B cell (primary cell): ENCODE data around the gene TRIO. TPM values are rescaled to one million over a fixed set of nuclear protein-coding genes. Genes with fewer than 3 reads are reported as not detected.

Experiments
- ATAC-seq: fragments of 200-7000 bp; cut with Tn5 transposase; one replicate; pipeline ENCODE4 v1.10.0; 2021; ENCODE audit warnings: low read depth, mild to moderate bottlenecking, moderate number of reproducible peaks, moderate library complexity
- CTCF ChIA-PET: fragments of 350-600 bp; sonication (Branson Sonifier 250); formaldehyde crosslinking; loops from one replicate; lab custom pipeline; 2021; ENCODE audit warnings: antibody characterized with exemption, inconsistent platforms; lab: Charles Lee
- POLR2A ChIA-PET: fragments of 350-600 bp; sonication (Branson Sonifier 250); formaldehyde crosslinking; loops from one replicate; lab custom pipeline; 2021; ENCODE audit warnings: antibody characterized with exemption; lab: Charles Lee
- DNase-seq: peaks from one replicate; pipeline ENCODE4 v3.0.0; 2013
- H2AFZ ChIP-seq: 2 replicates; pipeline ENCODE4 v1.6.1; 2012; ENCODE audit warnings: mild to moderate bottlenecking, low read depth, low read length; ENCODE audit not compliant: insufficient read depth, poor library complexity, severe bottlenecking
- H3K27ac ChIP-seq, 2 donors: 1 replicate in 1 of 2; 2 replicates in 1 of 2; pipeline ENCODE4 v1.5.1; 2012 to 2013; ENCODE audit warnings: low read length in 2 of 2, mild to moderate bottlenecking in 2 of 2, moderate library complexity in 1 of 2
- H3K27me3 ChIP-seq, 4 experiments: fragments of 200-600 bp in 1 of 4; sonication (generic) in 1 of 4; replicated peaks in 1 of 4; 1 replicate in 2 of 4; 2 replicates in 2 of 4; pipeline versions ENCODE4 v1.6.1 to v1.7.0; 2013 to 2016; ENCODE audit warnings: low read length in 3 of 4, mild to moderate bottlenecking in 2 of 4, mixed read lengths in 1 of 4, moderate library complexity in 1 of 4; ENCODE audit not compliant: insufficient read depth in 4 of 4, control insufficient read depth in 3 of 4; ENCODE audit errors: control extremely low read depth in 1 of 4
- H3K36me3 ChIP-seq, 2 experiments: replicated peaks in 1 of 2; 1 replicate in 1 of 2; 2 replicates in 1 of 2; pipeline versions ENCODE4 v1.6.1 to v1.7.1; 2013; ENCODE audit warnings: low read length in 1 of 2; ENCODE audit not compliant: insufficient read depth in 2 of 2, control insufficient read depth in 1 of 2; ENCODE audit errors: control extremely low read depth in 1 of 2, extremely low read depth in 1 of 2
- H3K4me1 ChIP-seq, 2 donors: fragments of 200-600 bp in 1 of 2; sonication (generic) in 1 of 2; 1 replicate in 1 of 2; 2 replicates in 1 of 2; pipeline versions ENCODE4 v1.5.1 to v1.6.1; 2013 to 2017; ENCODE audit warnings: low read length in 2 of 2; ENCODE audit not compliant: control insufficient read depth in 2 of 2, insufficient read depth in 2 of 2
- H3K4me2 ChIP-seq: replicated peaks from 2 replicates; pipeline ENCODE3; 2012; ENCODE audit warnings: mild to moderate bottlenecking, low read depth, low read length; ENCODE audit not compliant: poor library complexity, severe bottlenecking
- H3K4me3 ChIP-seq, 5 experiments: fragments of 200-600 bp in 1 of 5; sonication (generic) in 1 of 5; 1 replicate in 3 of 5; 2 replicates in 2 of 5; pipeline versions ENCODE4 v1.5.1 to v1.7.0; 2011 to 2016; ENCODE audit warnings: low read length in 4 of 5, mild to moderate bottlenecking in 4 of 5, low read depth in 2 of 5, control low read depth in 1 of 5, moderate library complexity in 1 of 5; ENCODE audit not compliant: insufficient read depth in 1 of 5; ENCODE audit errors: control extremely low read depth in 1 of 5, extremely low read depth in 1 of 5
- H3K79me2 ChIP-seq: fragments of 200-600 bp; sonication (generic); one replicate; pipeline ENCODE4 v1.6.0; 2016; ENCODE audit warnings: low read length; ENCODE audit not compliant: control insufficient read depth, insufficient read depth
- H3K9ac ChIP-seq: fragments of 200-600 bp; sonication (generic); 2 replicates; pipeline ENCODE4 v1.6.1; 2017; ENCODE audit warnings: mild to moderate bottlenecking, low read length, moderate library complexity
- H3K9me3 ChIP-seq, 3 donors: one replicate each; pipeline versions ENCODE4 v1.6.1 to v1.7.1; 2013; ENCODE audit warnings: low read length in 2 of 3; ENCODE audit not compliant: control insufficient read depth in 2 of 3, insufficient read depth in 1 of 3; ENCODE audit errors: control extremely low read depth in 1 of 3
- H4K20me1 ChIP-seq: 2 replicates; pipeline ENCODE4 v1.6.0; 2012; ENCODE audit warnings: mild to moderate bottlenecking, low read length; ENCODE audit not compliant: insufficient read depth, control insufficient read depth, poor library complexity, severe bottlenecking
- H3K27ac Mint-ChIP-seq: one replicate; pipeline ENCODE4 v1.8.0; 2021; ENCODE audit warnings: mixed read lengths
- H3K27me3 Mint-ChIP-seq: one replicate; pipeline ENCODE4 v1.8.0; 2021; ENCODE audit warnings: mixed read lengths
- H3K4me1 Mint-ChIP-seq: one replicate; pipeline ENCODE4 v1.8.0; 2021; ENCODE audit warnings: mixed read lengths
- H3K4me3 Mint-ChIP-seq: one replicate; pipeline ENCODE4 v1.8.0; 2021; ENCODE audit warnings: mixed read lengths
- H3K9me3 Mint-ChIP-seq: one replicate; pipeline ENCODE4 v1.8.0; 2022; ENCODE audit warnings: mixed read lengths; ENCODE audit not compliant: insufficient read depth
- CTCF ChIP-seq: fragments of 200-600 bp; IDR thresholded peaks from one replicate; pipeline ENCODE4 v1.8.0; 2022; ENCODE audit warnings: antibody characterized with exemption, mild to moderate bottlenecking
- EZH2 ChIP-seq: IDR thresholded peaks from 2 replicates; pipeline ENCODE4 v1.6.1; 2012; ENCODE audit warnings: borderline replicate concordance, low read depth, mild to moderate bottlenecking, moderate library complexity, low read length; ENCODE audit not compliant: insufficient read depth, poor library complexity, severe bottlenecking
- WGBS: methylation state at CpG from one replicate; pipeline ENCODE4 v1.1.5; 2013; ENCODE audit warnings: missing lambda C conversion rate; ENCODE audit not compliant: insufficient coverage; 5-methylcytosine and 5-hydroxymethylcytosine counted together
- intact Hi-C: fragments of 100-400 bp; cut with micrococcal nuclease; formaldehyde crosslinking; loops from one replicate; pipeline ENCODE4 v1.10.0; 2022
- polyA plus RNA-seq: library from polyadenylated mRNA; depleted of rRNA; stranded (reverse); fragments of >200 nt; gene quantifications from 2 replicates; pipeline ENCODE4 v1.2.3, GENCODE V29; 2012
- total RNA-seq, 2 donors: library from RNA; stranded (reverse); fragments of 120-200 nt in 1 of 2; gene quantifications; 1 replicate in 1 of 2; 2 replicates in 1 of 2; pipeline versions ENCODE4 v1.2.3 to v1.2.4, GENCODE V29; 2013 to 2022

TRIO gene
- total and polyA plus RNA-seq, 2 donors (not counting 1 experiment from before 2014, with no cell fraction given): 90.5 to 479 TPM

- Histone ChIP-seq H3K36me3 (peaks cover 2 to 54% of the 10 kb centered on the region in 2 experiments), H3K79me2 (peaks cover 64% of the 10 kb centered on the region), H3K4me3 (no peak overlapping the region), H3K9me3 (no peaks in the 10 kb centered on the region), H3K9ac (no peak overlapping the region), H4K20me1 (peaks cover 18% of the 10 kb centered on the region), H3K4me2 (no peak overlapping the region), H2AFZ (no peak overlapping the region), H3K4me1 (peaks cover 33 to 38% of the 10 kb centered on the region in 2 donors), H3K27ac (no peak overlapping the region), H3K27me3 (no peaks in the 10 kb centered on the region)
- no peak overlapping the region for H3K27ac Mint-ChIP-seq
- intact Hi-C loops: no loop called here
- no peak overlapping the region for H3K4me3 Mint-ChIP-seq
- H3K4me1 Mint-ChIP-seq: peaks cover 49% of the 10 kb centered on the region
- H3K27me3 Mint-ChIP-seq: no peaks in the 10 kb centered on the region
- POLR2A ChIA-PET: no interaction called here
- WGBS: over 99% methylated on average over 9 of the region's 11 CpGs
- no peak for DNase-seq
- H3K9me3 Mint-ChIP-seq: no peaks in the 10 kb centered on the region
- TF ChIP-seq EZH2 (no peak), CTCF (no peak)
- CTCF ChIA-PET: interaction anchor here (0.9 to 7.0 kb wide), 3 partner anchors 12 to 308 kb away, joined by 3 to 36 read pairs (median 3); no protein-coding TSS in a partner anchor
- no peak for ATAC-seq
Observed at GRCh38 chr5:14339468-14339867, 196.3 kb downstream of the TRIO start.

GRCh38 chr5:14341571-14342230 lies 198.6 kb downstream of the TRIO start:
- TF ChIP-seq CTCF (no peak), EZH2 (no peak)
- Mint-ChIP-seq H3K4me1 (peaks cover 46% of the 10 kb centered on the region), H3K4me3 (peak overlapping the region; percentile 70), H3K9me3 (no peaks in the 10 kb centered on the region), H3K27me3 (no peaks in the 10 kb centered on the region), H3K27ac (peak overlapping the region; percentile 82)
- 69% methylated on average over 3 of the region's 4 CpGs for WGBS
- H3K4me3 ChIP-seq: peak overlapping the region in 3 of 5 experiments; percentile 2 to 31 (median 3)
- H3K27me3 ChIP-seq: no peaks in the 10 kb centered on the region
- H4K20me1 ChIP-seq: peaks cover 6% of the 10 kb centered on the region
- no peak overlapping the region for H2AFZ ChIP-seq
- ChIA-PET POLR2A (no interaction called here), CTCF (interaction anchor here (1.8 kb wide), 1 partner anchor 10 kb away, joined by 16 read pairs; no protein-coding TSS in a partner anchor)
- no peaks in the 10 kb centered on the region for H3K9me3 ChIP-seq
- peak overlapping the region; percentile 39 for H3K9ac ChIP-seq
- H3K36me3 ChIP-seq: peaks cover 2 to 39% of the 10 kb centered on the region in 2 experiments
- H3K79me2 ChIP-seq: peaks cover 45% of the 10 kb centered on the region
- DNase-seq (no peak), ATAC-seq (peak; percentile 22)
- peaks cover 33 to 38% of the 10 kb centered on the region in 2 donors for H3K4me1 ChIP-seq
- peak overlapping the region; percentile 45 to 59 for H3K27ac ChIP-seq
- peak overlapping the region; percentile 64 for H3K4me2 ChIP-seq
- intact Hi-C loops: loop anchor here (1.0 to 5.0 kb wide), 3 partner anchors 10 to 531 kb away; partner anchors contain the start of gene ANKH
